ENCODE data around the gene HAPLN2. TPM values are rescaled to one million over a fixed set of nuclear protein-coding genes. Genes with fewer than 3 reads are reported as not detected.
A peak's percentile ranks its signal among the peaks of the same experiment; 100 is the strongest.

Gene HAPLN2
- total RNA-seq, 1 donor from 2014 or later: not detected

- intact Hi-C loops (cut with micrococcal nuclease): loop anchor here (1.0 to 2.0 kb wide), 5 partner anchors 18 to 230 kb away; partner anchors contain the start of gene CRABP2
- ChIA-PET CTCF (interaction anchor here (0.9 to 4.6 kb wide), 8 partner anchors 16 to 255 kb away, joined by 3 to 34 read pairs (median 7); partner anchors contain the start of gene NES), POLR2A (interaction anchor here (0.6 to 1.3 kb wide), 5 partner anchors 16 to 1687 kb away, joined by 3 to 10 read pairs (median 3); partner anchors contain the start of gene GPATCH4)
- H3K27me3 Mint-ChIP-seq: peaks cover 17% of the 10 kb centered on the region
- H3K4me1 Mint-ChIP-seq: peaks cover 94% of the 10 kb centered on the region
- no peak overlapping the region for H3K4me3 Mint-ChIP-seq
- TF ChIP-seq CTCF (IDR thresholded peaks at IDR 0.05): no peak
- no peaks in the 10 kb centered on the region for H3K36me3 Mint-ChIP-seq (ENCODE audit: low read depth)
- H3K27ac Mint-ChIP-seq: peak overlapping the region; percentile 24
- DNase-seq: no peak
- ATAC-seq (ENCODE audit: low read depth): no peak
- H3K9me3 Mint-ChIP-seq: no peaks in the 10 kb centered on the region
Measured at GRCh38 chr1:156660752-156661112, 41.5 kb downstream of the HAPLN2 start.

GRCh38 chr1:156662005-156662799 lies 43.0 kb downstream of the HAPLN2 start:
- CTCF ChIA-PET: interaction anchor here (0.9 to 4.6 kb wide), 2 partner anchors 35 to 38 kb away, joined by 3 to 34 read pairs; no protein-coding TSS in a partner anchor
- intact Hi-C loops (cut with micrococcal nuclease): no loop called here
- POLR2A ChIA-PET: interaction anchor here (1.0 kb wide), 1 partner anchor 161 kb away, joined by 3 read pairs; the partner anchor contains the start of gene MEF2D
- Mint-ChIP-seq H3K4me3 (no peak overlapping the region), H3K27ac (peak overlapping the region; percentile 43), H3K9me3 (no peaks in the 10 kb centered on the region), H3K4me1 (peaks cover 89% of the 10 kb centered on the region), H3K27me3 (peaks cover 4% of the 10 kb centered on the region), H3K36me3 (ENCODE audit: low read depth) (no peaks in the 10 kb centered on the region)
- ATAC-seq (ENCODE audit: low read depth) (no peak), DNase-seq (no peak)
- TF ChIP-seq CTCF (IDR thresholded peaks at IDR 0.05): no peak

- Mint-ChIP-seq H3K4me1 (peaks cover 84% of the 10 kb centered on the region), H3K36me3 (ENCODE audit: low read depth) (no peaks in the 10 kb centered on the region), H3K27ac (no peak overlapping the region), H3K27me3 (no peaks in the 10 kb centered on the region), H3K4me3 (no peak overlapping the region), H3K9me3 (no peaks in the 10 kb centered on the region)
- POLR2A ChIA-PET: interaction anchor here (0.6 kb wide), 1 partner anchor 403 kb away, joined by 3 read pairs; no protein-coding TSS in a partner anchor
- CTCF ChIA-PET: interaction anchor here (0.9 kb wide), 1 partner anchor 35 kb away, joined by 3 read pairs; no protein-coding TSS in a partner anchor
- intact Hi-C loops (cut with micrococcal nuclease): no loop called here
- no peak for ATAC-seq (ENCODE audit: low read depth)
- DNase-seq: no peak
- no peak for TF ChIP-seq CTCF (IDR thresholded peaks at IDR 0.05)
Measured at GRCh38 chr1:156662800-156663055, 43.5 kb downstream of the HAPLN2 start.

GRCh38 chr1:156663178-156663577 lies 44.0 kb downstream of the HAPLN2 start:
- no peak for DNase-seq
- H3K9me3 Mint-ChIP-seq: no peaks in the 10 kb centered on the region
- no peak for TF ChIP-seq CTCF (IDR thresholded peaks at IDR 0.05)
- no peak for ATAC-seq (ENCODE audit: low read depth)
- no peak overlapping the region for H3K4me3 Mint-ChIP-seq
- intact Hi-C loops (cut with micrococcal nuclease): no loop called here
- peaks cover 80% of the 10 kb centered on the region for H3K4me1 Mint-ChIP-seq
- POLR2A ChIA-PET: interaction anchor here (0.6 kb wide), 1 partner anchor 404 kb away, joined by 3 read pairs; no protein-coding TSS in a partner anchor
- CTCF ChIA-PET: no interaction called here
- no peak overlapping the region for H3K27ac Mint-ChIP-seq
- H3K36me3 Mint-ChIP-seq (ENCODE audit: low read depth): no peaks in the 10 kb centered on the region
- no peaks in the 10 kb centered on the region for H3K27me3 Mint-ChIP-seq

- CTCF ChIA-PET: interaction anchor here (0.7 to 1.6 kb wide), 3 partner anchors 10 to 37 kb away, joined by 3 to 5 read pairs (median 5); no protein-coding TSS in a partner anchor
- TF ChIP-seq CTCF (IDR thresholded peaks at IDR 0.05): no peak
- intact Hi-C loops (cut with micrococcal nuclease): no loop called here
- no peak overlapping the region for H3K27ac Mint-ChIP-seq
- H3K4me1 Mint-ChIP-seq: peaks cover 73% of the 10 kb centered on the region
- H3K27me3 Mint-ChIP-seq: peaks cover under 1% of the 10 kb centered on the region
- peak overlapping the region; percentile 19 for H3K4me3 Mint-ChIP-seq
- ATAC-seq (ENCODE audit: low read depth): no peak
- no peak for DNase-seq
- H3K36me3 Mint-ChIP-seq (ENCODE audit: low read depth): no peaks in the 10 kb centered on the region
- no peaks in the 10 kb centered on the region for H3K9me3 Mint-ChIP-seq
- POLR2A ChIA-PET: interaction anchor here (0.5 to 0.6 kb wide), 2 partner anchors 34 to 210 kb away, joined by 3 read pairs; no protein-coding TSS in a partner anchor
Measured at GRCh38 chr1:156664046-156664766, 45.0 kb downstream of the HAPLN2 start.

Data from activated B cell treated with CpG ODN at 0.5 μM for 24 hours (primary cell).